DOHH2 (cell line): ENCODE measurements around the gene DUOXA1.

Experiments used
- EZH2phosphoT487 ChIP-seq: fragments of 200-600 bp; sonication (generic); IDR thresholded peaks from 2 replicates; pipeline ENCODE4 v1.6.1; 2017; ENCODE audit warnings: borderline replicate concordance, mild to moderate bottlenecking, antibody characterized with exemption, low read length, moderate library complexity, mixed read lengths
- TF ChIP-seq, protein P1 (sequence below): fragments of 200-600 bp; sonication (generic); IDR thresholded peaks from one replicate; pipeline ENCODE4 v1.5.1; 2014; ENCODE audit warnings: antibody characterized with exemption, mild to moderate bottlenecking, low read depth, low read length; ENCODE audit not compliant: poor library complexity, severe bottlenecking

DNA sequence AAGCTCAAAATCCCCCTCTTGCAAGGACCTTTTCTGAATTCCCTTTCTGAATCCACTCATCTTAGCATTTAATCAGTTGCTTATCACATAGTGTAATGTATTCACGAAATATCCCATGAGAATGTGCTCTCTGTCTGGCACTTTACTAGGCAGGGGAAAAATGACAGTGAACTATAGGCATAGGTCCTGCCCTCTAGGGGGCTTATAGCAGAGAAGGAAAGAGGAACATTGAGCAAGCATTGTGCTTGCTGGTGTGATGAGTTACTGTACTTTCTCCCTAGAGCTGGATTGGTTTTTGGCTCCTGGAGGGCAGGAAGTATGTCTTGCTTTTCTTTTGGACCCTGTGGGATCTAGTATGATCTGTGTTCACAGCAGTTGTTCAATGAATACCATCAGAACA lies 42.2 kb downstream of the DUOXA1 start:
- TF ChIP-seq, protein P1, sequence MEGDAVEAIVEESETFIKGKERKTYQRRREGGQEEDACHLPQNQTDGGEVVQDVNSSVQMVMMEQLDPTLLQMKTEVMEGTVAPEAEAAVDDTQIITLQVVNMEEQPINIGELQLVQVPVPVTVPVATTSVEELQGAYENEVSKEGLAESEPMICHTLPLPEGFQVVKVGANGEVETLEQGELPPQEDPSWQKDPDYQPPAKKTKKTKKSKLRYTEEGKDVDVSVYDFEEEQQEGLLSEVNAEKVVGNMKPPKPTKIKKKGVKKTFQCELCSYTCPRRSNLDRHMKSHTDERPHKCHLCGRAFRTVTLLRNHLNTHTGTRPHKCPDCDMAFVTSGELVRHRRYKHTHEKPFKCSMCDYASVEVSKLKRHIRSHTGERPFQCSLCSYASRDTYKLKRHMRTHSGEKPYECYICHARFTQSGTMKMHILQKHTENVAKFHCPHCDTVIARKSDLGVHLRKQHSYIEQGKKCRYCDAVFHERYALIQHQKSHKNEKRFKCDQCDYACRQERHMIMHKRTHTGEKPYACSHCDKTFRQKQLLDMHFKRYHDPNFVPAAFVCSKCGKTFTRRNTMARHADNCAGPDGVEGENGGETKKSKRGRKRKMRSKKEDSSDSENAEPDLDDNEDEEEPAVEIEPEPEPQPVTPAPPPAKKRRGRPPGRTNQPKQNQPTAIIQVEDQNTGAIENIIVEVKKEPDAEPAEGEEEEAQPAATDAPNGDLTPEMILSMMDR: no peak
- TF ChIP-seq EZH2phosphoT487: no peak
